Astrocyte (in vitro differentiated cells and primary cell): ENCODE measurements around the gene WDR45.

Experiments used
- CTCF ChIP-seq: IDR thresholded peaks from 2 replicates; pipeline ENCODE4 v1.5.1; 2011; ENCODE audit warnings: low read depth, mild to moderate bottlenecking, inconsistent platforms, low read length, moderate library complexity; ENCODE audit not compliant: insufficient read depth
- EZH2 ChIP-seq: IDR thresholded peaks from 2 replicates; pipeline ENCODE4 v1.6.1; 2012; ENCODE audit warnings: mild to moderate bottlenecking, low read length, inconsistent platforms; ENCODE audit not compliant: insufficient read depth

- TF ChIP-seq CTCF (no peak), EZH2 (no peak)
Measured at GRCh38 chrX:49064735-49065134, 15.0 kb downstream of the WDR45 start.
